HG02973 (cell line): ENCODE data around the gene ADARB2.
"Not testable (repeated sequence)": the region's sequence is repeated elsewhere in the genome, so short reads cannot be mapped to it uniquely, and the experiment has no call there.

ENCODE experiments used
- ATAC-seq: cut with Tn5 transposase; IDR thresholded peaks from one replicate; pipeline ENCODE4 v1.9.1; 2021; ENCODE audit warnings: moderate library complexity; ENCODE audit not compliant: unreplicated experiment

The ADARB2 gene

GRCh38 chr10:1219874-1220273 lies 517.5 kb downstream of the ADARB2 start:
- not testable (repeated sequence) for ATAC-seq

- no peak for ATAC-seq
These were observed 519.7 kb downstream of the ADARB2 start for GRCh38 chr10:1217661-1218060.

- no peak for ATAC-seq
These were observed 520.1 kb downstream of the ADARB2 start for GRCh38 chr10:1217237-1217587.

- no peak for ATAC-seq
These were observed 520.6 kb downstream of the ADARB2 start for GRCh38 chr10:1216574-1217236.

GRCh38 chr10:1215862-1216573 lies 521.3 kb downstream of the ADARB2 start:
- no peak for ATAC-seq

GRCh38 chr10:1214882-1215540 lies 522.3 kb downstream of the ADARB2 start:
- ATAC-seq, result no peak

GRCh38 chr10:1214071-1214675 lies 523.2 kb downstream of the ADARB2 start:
- no peak for ATAC-seq

- ATAC-seq, result no peak
These were observed 523.9 kb downstream of the ADARB2 start for GRCh38 chr10:1213252-1214070.

- no peak for ATAC-seq
These were observed 524.7 kb downstream of the ADARB2 start for GRCh38 chr10:1212571-1213141.

- ATAC-seq, result no peak
These were observed 525.3 kb downstream of the ADARB2 start for GRCh38 chr10:1211844-1212570.

- ATAC-seq, result no peak
These were observed 526.7 kb downstream of the ADARB2 start for GRCh38 chr10:1210667-1211066.

- ATAC-seq, result no peak
These were observed 527.9 kb downstream of the ADARB2 start for GRCh38 chr10:1209355-1209979.

- ATAC-seq, result no peak
These were observed 528.7 kb downstream of the ADARB2 start for GRCh38 chr10:1208366-1209311.

GRCh38 chr10:1206601-1207000 lies 530.7 kb downstream of the ADARB2 start:
- no peak for ATAC-seq

- no peak for ATAC-seq
These were observed 531.2 kb downstream of the ADARB2 start for GRCh38 chr10:1206101-1206500.

GRCh38 chr10:1205450-1206030 lies 531.8 kb downstream of the ADARB2 start:
- no peak for ATAC-seq

- no peak for ATAC-seq
These were observed 532.6 kb downstream of the ADARB2 start for GRCh38 chr10:1204434-1205326.
